ENCODE results near the gene RAVER2. TPM values are rescaled to one million over a fixed set of nuclear protein-coding genes. Genes with fewer than 3 reads are reported as not detected.

The RAVER2 gene
- total RNA-seq, 2 experiments from 2014 or later: 2.3 to 2.5 TPM

DNA sequence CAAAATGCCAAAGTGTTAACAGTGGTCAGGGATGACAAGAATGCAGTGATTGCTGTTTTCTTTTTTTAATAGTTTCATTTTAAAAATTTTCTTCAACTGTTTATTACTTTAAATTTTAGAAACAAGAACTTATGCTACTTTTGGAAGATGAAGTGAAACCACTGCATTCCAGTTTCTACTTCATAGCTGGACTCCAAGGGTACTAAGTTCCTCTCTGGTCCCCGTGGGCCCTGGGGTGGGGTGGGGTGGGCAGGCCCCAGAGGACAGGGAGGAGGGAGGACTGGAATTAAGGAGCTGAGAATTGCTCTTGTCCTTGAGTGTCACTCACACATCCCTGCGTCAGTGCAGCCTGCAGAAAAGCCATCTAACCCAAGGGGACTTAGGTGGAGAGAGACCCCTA lies 97.3 kb downstream of the RAVER2 start:
- CTCF ChIA-PET: no interaction called here
- Mint-ChIP-seq H3K4me1 (ENCODE audit: low read depth) (no peaks in the 10 kb centered on the region), H3K27me3 (ENCODE audit: low read depth) (no peaks in the 10 kb centered on the region), H3K27ac (no peak overlapping the region), H3K4me3 (no peak overlapping the region), H3K36me3 (ENCODE audit: low read depth) (peaks cover 28% of the 10 kb centered on the region), H3K9me3 (no peaks in the 10 kb centered on the region)
- no peak for DNase-seq
- intact Hi-C loops (cut with micrococcal nuclease): no loop called here

DNA sequence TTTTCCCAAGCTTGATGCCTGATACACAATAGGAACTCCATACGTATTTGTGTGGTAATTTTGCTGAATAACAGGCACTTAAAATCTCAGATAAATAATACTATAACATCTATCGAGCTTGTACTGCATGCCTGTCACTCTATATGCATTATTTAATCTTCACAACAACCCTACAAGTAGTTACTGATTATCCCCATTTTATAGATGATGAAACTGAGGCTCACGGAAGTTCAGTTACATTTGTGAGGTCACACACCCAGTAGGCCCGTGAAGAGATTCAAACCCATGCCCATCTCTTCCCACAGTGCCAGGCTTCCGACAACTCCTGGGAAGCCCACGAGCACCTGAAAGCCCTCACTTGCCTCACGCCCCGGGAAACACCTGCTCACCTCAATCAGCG lies 98.8 kb downstream of the RAVER2 start:
- Mint-ChIP-seq H3K9me3 (no peaks in the 10 kb centered on the region), H3K27ac (no peak overlapping the region), H3K36me3 (ENCODE audit: low read depth) (peaks cover 26% of the 10 kb centered on the region), H3K4me1 (ENCODE audit: low read depth) (no peaks in the 10 kb centered on the region), H3K27me3 (ENCODE audit: low read depth) (no peaks in the 10 kb centered on the region), H3K4me3 (no peak overlapping the region)
- CTCF ChIA-PET: no interaction called here
- DNase-seq: no peak
- intact Hi-C loops (cut with micrococcal nuclease): no loop called here

DNA sequence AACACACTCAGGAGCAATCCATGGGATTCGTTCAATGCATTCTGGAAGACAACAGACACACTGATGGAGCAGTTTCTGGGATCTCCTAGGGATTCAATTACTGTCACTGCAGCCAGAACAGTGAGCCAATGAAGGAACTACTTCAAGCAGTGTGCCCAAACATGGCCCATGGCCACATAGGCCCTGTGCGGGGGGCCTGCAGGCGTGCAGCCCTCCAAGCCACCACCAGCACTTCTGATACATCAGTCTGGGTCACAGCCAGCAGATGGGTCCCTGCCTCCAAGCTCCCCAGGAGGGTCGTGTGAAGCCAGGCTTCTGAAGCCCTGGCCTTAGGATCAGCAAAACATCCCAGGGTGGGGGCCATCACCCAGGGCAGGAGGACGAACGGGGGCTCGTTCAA lies 99.3 kb downstream of the RAVER2 start:
- H3K4me3 Mint-ChIP-seq: no peak overlapping the region
- peaks cover 29% of the 10 kb centered on the region for H3K36me3 Mint-ChIP-seq (ENCODE audit: low read depth)
- CTCF ChIA-PET: interaction anchor here (1.1 kb wide), 1 partner anchor 12 kb away, joined by 3 read pairs; no protein-coding TSS in a partner anchor
- H3K4me1 Mint-ChIP-seq (ENCODE audit: low read depth): no peaks in the 10 kb centered on the region
- H3K27ac Mint-ChIP-seq: peak overlapping the region; percentile 50
- no peak for DNase-seq
- intact Hi-C loops (cut with micrococcal nuclease): no loop called here
- H3K27me3 Mint-ChIP-seq (ENCODE audit: low read depth): no peaks in the 10 kb centered on the region
- H3K9me3 Mint-ChIP-seq: no peaks in the 10 kb centered on the region

DNA sequence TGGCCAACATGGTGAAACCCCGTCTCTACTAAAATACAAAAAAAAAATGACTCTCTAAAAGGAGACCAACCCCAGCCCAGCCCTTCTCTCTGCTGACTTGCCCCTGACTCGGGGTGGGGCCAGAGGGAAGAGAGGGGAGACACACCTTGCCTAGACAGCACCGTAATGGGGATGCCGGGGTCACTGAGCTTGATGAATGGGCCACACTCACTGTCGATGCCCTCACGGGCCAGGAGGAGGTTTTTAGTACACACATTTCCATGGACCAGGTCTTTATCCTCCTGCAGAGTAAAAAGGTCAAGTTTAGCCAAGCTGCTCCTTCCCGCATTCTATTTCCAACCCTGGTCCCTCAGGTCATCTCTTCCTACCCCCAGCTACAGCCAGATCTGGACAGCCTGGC lies 99.7 kb downstream of the RAVER2 start:
- no peaks in the 10 kb centered on the region for H3K27me3 Mint-ChIP-seq (ENCODE audit: low read depth)
- peaks cover 25% of the 10 kb centered on the region for H3K36me3 Mint-ChIP-seq (ENCODE audit: low read depth)
- H3K27ac Mint-ChIP-seq: no peak overlapping the region
- H3K9me3 Mint-ChIP-seq: no peaks in the 10 kb centered on the region
- no peaks in the 10 kb centered on the region for H3K4me1 Mint-ChIP-seq (ENCODE audit: low read depth)
- CTCF ChIA-PET: interaction anchor here (1.1 kb wide), 1 partner anchor 12 kb away, joined by 3 read pairs; no protein-coding TSS in a partner anchor
- no peak overlapping the region for H3K4me3 Mint-ChIP-seq
- DNase-seq: no peak
- intact Hi-C loops (cut with micrococcal nuclease): no loop called here

DNA sequence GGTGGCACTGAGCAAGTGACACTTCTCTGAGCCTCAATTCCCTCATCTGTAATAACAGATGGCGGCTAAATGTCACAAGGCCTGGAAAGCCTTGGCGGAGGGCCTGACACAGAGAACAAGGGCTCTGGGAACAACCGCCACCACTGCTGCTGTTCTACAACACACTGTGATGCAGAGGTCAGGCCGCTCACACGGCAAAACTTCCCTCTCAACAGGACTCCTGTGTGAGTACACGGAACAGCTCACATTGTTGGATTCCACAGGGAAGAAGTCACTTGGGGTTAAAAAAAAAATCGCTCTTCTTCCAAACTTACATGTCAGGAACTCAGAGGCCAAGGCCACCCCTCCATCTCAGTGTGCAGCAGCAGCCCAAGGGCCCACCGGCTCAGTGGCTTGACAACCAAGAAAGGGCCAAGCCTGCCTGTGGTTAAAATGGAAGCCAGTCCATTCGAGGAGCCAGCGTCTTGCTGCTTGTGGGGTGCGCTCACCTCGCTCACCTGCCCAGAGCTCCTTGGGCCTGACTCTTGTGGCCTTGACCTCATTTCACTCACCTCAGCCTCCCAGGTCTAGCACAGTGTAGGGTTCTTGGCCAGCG lies 101.1 kb downstream of the RAVER2 start:
- intact Hi-C loops (cut with micrococcal nuclease): no loop called here
- no peak overlapping the region for H3K27ac Mint-ChIP-seq
- no peak for DNase-seq
- no peaks in the 10 kb centered on the region for H3K27me3 Mint-ChIP-seq (ENCODE audit: low read depth)
- no peak overlapping the region for H3K4me3 Mint-ChIP-seq
- no peaks in the 10 kb centered on the region for H3K4me1 Mint-ChIP-seq (ENCODE audit: low read depth)
- no peaks in the 10 kb centered on the region for H3K9me3 Mint-ChIP-seq
- CTCF ChIA-PET: no interaction called here
- peaks cover 28% of the 10 kb centered on the region for H3K36me3 Mint-ChIP-seq (ENCODE audit: low read depth)

DNA sequence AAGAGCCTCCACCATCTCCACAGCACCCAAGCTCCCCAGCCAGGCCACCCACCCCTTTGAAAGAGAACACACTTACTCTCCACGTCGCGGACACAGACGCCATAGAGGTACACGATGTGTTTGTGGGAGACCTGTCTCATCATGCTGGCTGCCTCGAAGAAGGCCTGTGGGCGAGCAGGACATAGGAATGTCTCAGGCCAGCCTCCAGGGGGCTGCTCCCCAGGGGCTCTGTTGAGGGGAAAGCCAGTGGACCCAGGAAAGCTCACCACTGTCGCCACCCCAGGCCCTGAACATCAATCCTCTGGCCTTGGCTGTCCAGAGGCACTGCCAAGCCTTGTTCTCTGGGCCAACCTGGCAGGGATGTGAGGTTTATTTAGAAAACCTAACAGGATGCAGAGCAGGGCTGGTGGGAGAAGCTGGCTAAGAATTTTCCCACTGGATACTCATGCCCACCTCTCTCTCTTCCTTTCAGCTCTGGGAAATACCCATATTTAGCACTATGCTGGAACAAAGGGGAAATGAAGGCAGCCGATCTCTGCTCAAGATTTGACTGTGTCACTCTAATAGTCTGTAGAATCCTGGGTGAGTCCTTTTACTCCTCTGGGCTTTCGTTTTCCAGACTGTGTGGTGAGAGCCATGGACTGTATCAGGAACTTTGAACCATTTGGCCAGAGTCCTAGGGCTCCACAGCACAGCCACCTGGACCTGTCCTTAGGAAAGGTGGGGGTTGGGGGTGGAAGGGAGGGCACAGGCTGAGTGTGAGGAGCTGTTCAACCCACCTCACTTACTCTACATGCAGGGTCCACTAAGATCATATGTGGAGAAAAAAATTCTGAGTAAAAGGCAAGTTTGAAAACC lies 101.9 kb downstream of the RAVER2 start:
- Mint-ChIP-seq H3K27me3 (ENCODE audit: low read depth) (no peaks in the 10 kb centered on the region), H3K36me3 (ENCODE audit: low read depth) (peaks cover 23% of the 10 kb centered on the region), H3K4me1 (ENCODE audit: low read depth) (no peaks in the 10 kb centered on the region), H3K27ac (no peak overlapping the region), H3K9me3 (no peaks in the 10 kb centered on the region), H3K4me3 (no peak overlapping the region)
- DNase-seq: no peak
- CTCF ChIA-PET: no interaction called here
- intact Hi-C loops (cut with micrococcal nuclease): no loop called here

DNA sequence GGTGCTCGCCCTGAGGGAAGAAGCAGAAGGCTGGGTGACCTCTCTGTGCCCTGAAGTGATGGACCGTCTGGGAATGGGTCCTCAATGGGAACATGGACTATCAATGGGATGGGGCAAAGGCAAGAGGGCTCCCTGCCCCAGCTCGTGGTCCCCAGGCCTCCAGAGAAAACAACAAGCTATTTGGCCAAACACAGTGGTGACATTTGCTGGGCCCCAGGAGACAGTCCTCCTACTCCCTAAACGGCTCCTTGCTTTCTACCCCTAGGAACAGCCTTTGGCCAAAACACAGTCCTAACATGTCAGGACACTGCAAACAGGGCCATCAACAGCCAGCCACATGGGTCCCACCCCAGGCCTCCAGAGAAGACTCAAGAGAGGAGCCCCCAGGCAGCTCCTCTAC lies 102.8 kb downstream of the RAVER2 start:
- no peaks in the 10 kb centered on the region for H3K4me1 Mint-ChIP-seq (ENCODE audit: low read depth)
- no peaks in the 10 kb centered on the region for H3K9me3 Mint-ChIP-seq
- no peak overlapping the region for H3K27ac Mint-ChIP-seq
- peaks cover 23% of the 10 kb centered on the region for H3K36me3 Mint-ChIP-seq (ENCODE audit: low read depth)
- DNase-seq: no peak
- CTCF ChIA-PET: no interaction called here
- intact Hi-C loops (cut with micrococcal nuclease): no loop called here
- H3K27me3 Mint-ChIP-seq (ENCODE audit: low read depth): no peaks in the 10 kb centered on the region
- H3K4me3 Mint-ChIP-seq: no peak overlapping the region

DNA sequence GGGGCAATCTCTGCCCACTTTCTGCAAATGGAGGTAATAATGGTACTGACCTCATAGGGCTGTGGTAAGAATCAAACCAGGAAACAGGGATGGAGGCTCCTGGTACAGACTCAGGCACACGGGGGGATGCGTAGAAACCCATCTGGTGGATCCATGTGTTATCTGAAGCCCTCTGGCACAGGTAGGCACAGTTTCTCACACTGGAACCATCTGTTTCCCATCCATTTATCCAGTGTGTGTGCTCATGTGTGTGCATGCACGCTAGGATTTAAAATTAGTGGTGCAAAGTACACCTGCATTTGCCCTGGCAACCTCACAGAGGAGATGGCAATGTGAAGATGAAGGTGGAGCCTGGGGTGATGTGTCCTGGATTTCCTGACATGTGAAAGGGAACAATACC lies 103.3 kb downstream of the RAVER2 start:
- Mint-ChIP-seq H3K4me3 (no peak overlapping the region), H3K27ac (no peak overlapping the region), H3K27me3 (ENCODE audit: low read depth) (no peaks in the 10 kb centered on the region), H3K4me1 (ENCODE audit: low read depth) (no peaks in the 10 kb centered on the region), H3K36me3 (ENCODE audit: low read depth) (peaks cover 21% of the 10 kb centered on the region), H3K9me3 (no peaks in the 10 kb centered on the region)
- no peak for DNase-seq
- intact Hi-C loops (cut with micrococcal nuclease): no loop called here
- CTCF ChIA-PET: no interaction called here

DNA sequence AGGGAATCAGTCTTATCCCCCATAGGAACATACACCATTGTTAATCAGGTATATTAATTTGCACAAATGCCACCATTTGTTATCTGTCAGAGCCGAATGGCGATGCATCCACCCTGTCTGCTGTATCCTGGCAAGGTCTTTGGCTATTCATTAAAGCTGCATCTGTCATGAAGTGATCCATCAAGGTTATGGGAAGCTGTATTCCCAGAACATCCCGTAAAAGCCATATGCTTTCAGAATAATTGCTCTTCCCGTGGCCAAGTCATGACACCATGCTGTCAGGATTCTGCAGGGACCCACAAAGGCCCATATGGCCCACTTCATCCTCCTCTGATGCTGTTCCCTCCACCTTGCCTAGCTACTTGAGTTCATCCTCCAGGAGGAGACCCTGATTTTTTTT lies 103.9 kb downstream of the RAVER2 start:
- Mint-ChIP-seq H3K4me3 (no peak overlapping the region), H3K36me3 (ENCODE audit: low read depth) (peaks cover 27% of the 10 kb centered on the region), H3K9me3 (no peaks in the 10 kb centered on the region), H3K27me3 (ENCODE audit: low read depth) (no peaks in the 10 kb centered on the region), H3K4me1 (ENCODE audit: low read depth) (no peaks in the 10 kb centered on the region), H3K27ac (no peak overlapping the region)
- intact Hi-C loops (cut with micrococcal nuclease): no loop called here
- no peak for DNase-seq
- CTCF ChIA-PET: interaction anchor here (0.9 kb wide), 1 partner anchor 15 kb away, joined by 3 read pairs; no protein-coding TSS in a partner anchor

DNA sequence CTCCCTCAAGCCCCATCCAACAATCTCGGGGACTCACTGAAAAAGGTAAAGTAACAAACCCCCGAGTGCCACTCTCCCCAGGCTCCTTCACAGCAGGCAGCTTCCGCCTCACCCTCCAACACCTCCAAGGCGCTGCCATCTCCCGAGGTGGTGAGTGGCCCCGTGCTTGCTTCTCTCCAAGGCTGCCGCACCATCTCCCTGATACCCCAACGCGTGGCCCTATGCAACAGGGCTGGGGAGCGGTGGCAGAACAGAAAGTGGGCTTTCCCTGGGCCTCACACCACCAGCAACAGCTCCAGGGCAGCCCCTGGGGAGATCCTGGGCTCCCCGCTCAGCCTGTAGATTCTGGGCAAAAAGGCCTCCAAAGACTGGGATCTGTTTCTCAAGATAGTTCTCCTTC lies 105.1 kb downstream of the RAVER2 start:
- intact Hi-C loops (cut with micrococcal nuclease): no loop called here
- H3K36me3 Mint-ChIP-seq (ENCODE audit: low read depth): peaks cover 30% of the 10 kb centered on the region
- H3K27me3 Mint-ChIP-seq (ENCODE audit: low read depth): no peaks in the 10 kb centered on the region
- CTCF ChIA-PET: no interaction called here
- no peak overlapping the region for H3K27ac Mint-ChIP-seq
- H3K9me3 Mint-ChIP-seq: no peaks in the 10 kb centered on the region
- no peak overlapping the region for H3K4me3 Mint-ChIP-seq
- H3K4me1 Mint-ChIP-seq (ENCODE audit: low read depth): peaks cover 4% of the 10 kb centered on the region
- DNase-seq: no peak

DNA sequence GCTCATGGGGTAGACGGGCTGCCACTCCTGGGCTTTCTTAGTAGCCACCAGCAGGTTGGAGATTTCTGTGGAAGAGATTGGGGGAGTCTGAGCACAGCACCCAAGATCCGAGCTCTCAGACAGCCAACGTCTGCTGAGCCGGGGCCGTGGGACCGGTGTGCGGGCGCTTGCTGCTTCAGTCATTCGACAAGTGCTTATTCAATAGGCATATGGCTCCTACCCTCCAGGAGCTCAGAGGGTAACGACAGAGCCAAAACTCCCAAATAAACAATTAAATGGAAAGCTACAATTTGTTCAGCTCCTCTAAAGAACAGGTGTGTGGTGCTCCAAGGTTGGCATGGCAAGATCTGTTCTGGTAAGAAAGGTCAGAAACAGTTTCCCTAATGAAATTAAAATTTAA lies 106.0 kb downstream of the RAVER2 start:
- Mint-ChIP-seq H3K4me3 (no peak overlapping the region), H3K27me3 (ENCODE audit: low read depth) (no peaks in the 10 kb centered on the region), H3K9me3 (no peaks in the 10 kb centered on the region), H3K36me3 (ENCODE audit: low read depth) (peaks cover 35% of the 10 kb centered on the region), H3K4me1 (ENCODE audit: low read depth) (peaks cover 4% of the 10 kb centered on the region), H3K27ac (no peak overlapping the region)
- no peak for DNase-seq
- intact Hi-C loops (cut with micrococcal nuclease): no loop called here
- CTCF ChIA-PET: no interaction called here

DNA sequence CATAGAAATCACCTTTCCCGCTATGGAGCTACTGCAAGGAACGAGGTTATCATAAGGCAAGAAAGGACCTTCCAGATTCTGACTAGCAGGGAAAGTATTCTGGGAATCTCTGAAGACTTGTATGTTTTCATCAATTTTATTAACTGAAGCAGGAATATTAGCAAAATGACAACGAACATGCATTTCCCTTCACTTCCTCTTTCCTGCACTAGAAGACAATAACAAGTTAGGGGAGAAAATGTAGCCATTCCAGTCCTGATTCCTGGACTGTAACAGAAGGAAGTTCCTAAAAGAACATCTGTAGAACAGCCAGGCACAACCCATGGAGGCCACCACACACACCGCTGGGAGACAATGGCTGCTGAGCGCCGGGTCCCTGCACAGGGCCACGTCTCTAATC lies 106.8 kb downstream of the RAVER2 start:
- H3K36me3 Mint-ChIP-seq (ENCODE audit: low read depth): peaks cover 34% of the 10 kb centered on the region
- CTCF ChIA-PET: interaction anchor here (0.7 kb wide), 1 partner anchor 150 kb away, joined by 3 read pairs; no protein-coding TSS in a partner anchor
- intact Hi-C loops (cut with micrococcal nuclease): no loop called here
- DNase-seq: no peak
- no peak overlapping the region for H3K27ac Mint-ChIP-seq
- no peaks in the 10 kb centered on the region for H3K9me3 Mint-ChIP-seq
- H3K4me1 Mint-ChIP-seq (ENCODE audit: low read depth): peaks cover 4% of the 10 kb centered on the region
- H3K4me3 Mint-ChIP-seq: no peak overlapping the region
- H3K27me3 Mint-ChIP-seq (ENCODE audit: low read depth): no peaks in the 10 kb centered on the region

DNA sequence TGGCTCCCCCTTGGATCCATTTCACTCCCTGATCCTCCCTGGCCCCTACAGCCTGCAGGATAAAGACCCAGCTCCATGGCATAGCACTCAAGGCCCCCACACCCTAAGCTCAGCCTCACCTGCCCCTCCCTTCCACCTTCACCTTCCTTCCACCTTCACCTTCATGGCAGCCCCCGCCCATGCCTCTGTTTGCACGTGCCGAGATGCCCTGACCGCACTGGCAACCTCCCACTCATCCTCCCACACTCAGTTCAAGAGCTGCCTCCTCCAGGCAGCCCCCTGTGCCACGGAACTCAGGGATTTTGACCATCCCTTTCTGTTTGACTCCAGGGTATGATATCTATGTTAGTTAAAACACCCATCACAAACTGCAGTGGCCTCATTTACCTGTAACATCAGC lies 109.8 kb downstream of the RAVER2 start:
- CTCF ChIA-PET: no interaction called here
- peaks cover 45% of the 10 kb centered on the region for H3K36me3 Mint-ChIP-seq (ENCODE audit: low read depth)
- peaks cover 4% of the 10 kb centered on the region for H3K4me1 Mint-ChIP-seq (ENCODE audit: low read depth)
- H3K9me3 Mint-ChIP-seq: no peaks in the 10 kb centered on the region
- DNase-seq: no peak
- intact Hi-C loops (cut with micrococcal nuclease): no loop called here
- H3K27me3 Mint-ChIP-seq (ENCODE audit: low read depth): no peaks in the 10 kb centered on the region
- no peak overlapping the region for H3K4me3 Mint-ChIP-seq
- peak overlapping the region; percentile 18 for H3K27ac Mint-ChIP-seq
